ENCODE data around the gene PDE7B. TPM values are rescaled to one million over a fixed set of nuclear protein-coding genes. Genes with fewer than 3 reads are reported as not detected.
"Not testable (repeated sequence)": the region's sequence is repeated elsewhere in the genome, so short reads cannot be mapped to it uniquely, and the experiment has no call there.

Gene PDE7B
- total RNA-seq, 2 donors from 2014 or later = 9.0 to 11.2 TPM

DNA sequence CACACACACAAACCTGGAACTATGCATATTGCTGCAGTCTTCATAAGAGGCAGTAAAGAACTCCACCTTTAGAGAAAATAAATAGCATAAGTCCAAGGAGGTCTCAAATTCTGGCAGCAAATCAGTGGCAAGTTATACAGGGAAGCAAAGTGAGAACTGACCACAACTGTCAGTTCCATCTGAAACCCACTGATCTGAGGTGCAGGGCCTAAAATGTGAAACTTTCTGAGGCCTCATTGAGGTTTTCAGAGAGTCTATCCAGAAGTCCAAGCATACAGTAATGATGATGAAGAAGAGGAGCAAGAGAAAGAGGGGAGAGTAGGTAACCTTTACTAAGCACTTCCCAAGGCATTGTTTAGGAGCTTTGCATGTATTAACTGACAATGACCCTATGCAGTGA is 362.4 kb downstream of the PDE7B start:
- no peaks in the 10 kb centered on the region for H3K36me3 ChIP-seq
- TF ChIP-seq, protein P1, sequence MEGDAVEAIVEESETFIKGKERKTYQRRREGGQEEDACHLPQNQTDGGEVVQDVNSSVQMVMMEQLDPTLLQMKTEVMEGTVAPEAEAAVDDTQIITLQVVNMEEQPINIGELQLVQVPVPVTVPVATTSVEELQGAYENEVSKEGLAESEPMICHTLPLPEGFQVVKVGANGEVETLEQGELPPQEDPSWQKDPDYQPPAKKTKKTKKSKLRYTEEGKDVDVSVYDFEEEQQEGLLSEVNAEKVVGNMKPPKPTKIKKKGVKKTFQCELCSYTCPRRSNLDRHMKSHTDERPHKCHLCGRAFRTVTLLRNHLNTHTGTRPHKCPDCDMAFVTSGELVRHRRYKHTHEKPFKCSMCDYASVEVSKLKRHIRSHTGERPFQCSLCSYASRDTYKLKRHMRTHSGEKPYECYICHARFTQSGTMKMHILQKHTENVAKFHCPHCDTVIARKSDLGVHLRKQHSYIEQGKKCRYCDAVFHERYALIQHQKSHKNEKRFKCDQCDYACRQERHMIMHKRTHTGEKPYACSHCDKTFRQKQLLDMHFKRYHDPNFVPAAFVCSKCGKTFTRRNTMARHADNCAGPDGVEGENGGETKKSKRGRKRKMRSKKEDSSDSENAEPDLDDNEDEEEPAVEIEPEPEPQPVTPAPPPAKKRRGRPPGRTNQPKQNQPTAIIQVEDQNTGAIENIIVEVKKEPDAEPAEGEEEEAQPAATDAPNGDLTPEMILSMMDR (IDR thresholded peaks at IDR 0.05) = no peak
- H3K27ac ChIP-seq = no peak overlapping the region
- H3K9me3 ChIP-seq = no peaks in the 10 kb centered on the region
- H3K4me1 ChIP-seq = no peaks in the 10 kb centered on the region
- H3K27me3 ChIP-seq = no peaks in the 10 kb centered on the region
- no peak overlapping the region for H3K4me3 ChIP-seq
- DNase-seq (ENCODE audit: low spot score) = no peak

DNA sequence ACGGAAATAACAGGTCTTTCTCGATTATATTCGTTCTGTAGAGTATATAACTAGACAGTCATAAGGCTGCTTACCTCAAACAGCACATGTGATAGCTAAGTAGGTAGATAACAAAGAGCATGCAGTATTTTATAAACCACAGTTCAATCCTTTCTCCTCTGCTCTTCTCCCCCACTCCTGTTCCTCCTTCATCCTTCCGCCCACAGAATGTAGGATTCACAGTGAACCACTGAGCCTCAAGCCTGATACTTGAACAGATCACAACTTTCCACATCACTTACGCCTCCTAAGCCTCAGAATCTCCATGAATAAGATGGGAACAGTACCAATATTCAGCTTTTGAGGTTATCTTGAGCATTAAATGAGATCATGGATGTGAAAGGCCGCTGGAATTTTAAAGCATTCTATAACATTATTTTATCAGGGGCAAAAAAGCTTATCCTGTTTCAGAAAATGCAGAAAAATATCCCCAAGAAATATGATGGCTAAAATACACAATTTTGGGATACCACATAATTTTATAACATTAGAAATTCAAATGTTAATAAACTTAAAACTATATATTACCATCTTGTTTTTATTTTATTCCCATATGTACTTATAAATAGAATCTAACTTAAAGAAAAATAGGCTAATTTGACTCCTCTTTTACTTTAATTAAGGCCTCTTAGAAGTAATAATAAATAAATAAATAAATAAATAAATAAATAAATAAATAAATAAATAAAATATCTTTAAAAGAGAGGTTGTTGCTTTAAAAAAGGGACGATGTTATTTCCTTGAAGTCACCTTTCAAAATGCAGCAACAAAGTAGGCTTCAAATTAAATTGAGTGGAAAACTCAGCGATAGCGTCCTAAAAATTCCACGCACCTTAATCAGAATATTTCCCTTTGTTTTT is 365.3 kb downstream of the PDE7B start:
- Histone ChIP-seq H3K27me3 (no peaks in the 10 kb centered on the region), H3K4me1 (no peaks in the 10 kb centered on the region), H3K9me3 (peaks cover 0 to 10% of the 10 kb centered on the region in 2 donors), H3K4me3 (no peak overlapping the region), H3K27ac (no peak overlapping the region), H3K36me3 (no peaks in the 10 kb centered on the region)
- TF ChIP-seq, protein P1 (IDR thresholded peaks at IDR 0.05) = no peak
- no peak for DNase-seq (ENCODE audit: low spot score)

DNA sequence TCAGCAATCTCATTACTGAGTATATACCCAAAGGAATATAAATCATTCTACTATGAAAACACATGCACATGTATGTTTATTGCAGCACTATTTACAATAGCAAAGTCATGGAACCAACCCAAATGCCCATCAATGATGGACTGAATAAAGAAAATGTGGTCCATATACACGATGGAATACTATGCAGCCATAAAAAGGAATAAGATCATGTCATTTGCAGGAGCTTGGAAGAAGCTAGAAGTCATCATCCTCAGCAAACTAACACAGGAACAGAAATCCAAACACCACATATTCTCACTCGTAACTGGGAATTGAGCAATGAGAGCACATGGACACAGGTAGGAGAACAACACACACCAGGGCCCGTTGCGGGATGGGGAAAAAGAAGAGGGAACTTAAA is 373.5 kb downstream of the PDE7B start:
- H3K9me3 ChIP-seq; H3K27me3 ChIP-seq; DNase-seq (ENCODE audit: low spot score): not testable (repeated sequence)

DNA sequence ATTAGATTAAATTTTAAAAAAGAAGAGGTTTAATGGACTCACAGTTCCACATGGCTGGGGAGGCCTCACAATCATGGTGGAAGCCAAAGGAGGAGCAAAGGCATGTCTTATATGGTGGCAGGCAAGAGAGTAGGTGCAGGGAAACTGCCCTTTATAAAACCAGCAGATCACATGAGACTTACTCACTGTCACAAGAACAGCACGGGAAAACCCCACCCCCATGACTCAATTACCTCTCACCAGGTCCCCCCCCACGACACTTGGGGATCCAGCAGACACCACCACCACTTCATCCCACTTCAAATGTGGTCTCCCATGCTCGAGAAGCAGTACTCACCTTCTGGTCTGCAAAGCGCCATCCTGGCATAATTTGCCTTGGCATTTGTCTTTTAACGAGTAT is 374.0 kb downstream of the PDE7B start:
- H3K9me3 ChIP-seq = peaks cover 0 to under 1% of the 10 kb centered on the region in 2 donors
- H3K4me3 ChIP-seq = no peak overlapping the region
- no peak overlapping the region for H3K27ac ChIP-seq
- no peaks in the 10 kb centered on the region for H3K4me1 ChIP-seq
- no peaks in the 10 kb centered on the region for H3K27me3 ChIP-seq
- TF ChIP-seq, protein P1 (IDR thresholded peaks at IDR 0.05) = no peak
- no peak for DNase-seq (ENCODE audit: low spot score)
- H3K36me3 ChIP-seq = no peaks in the 10 kb centered on the region

More for the DNA sequence above, 373.5 kb downstream of the PDE7B start:
- not testable (repeated sequence) for H3K4me3 ChIP-seq, H3K4me1 ChIP-seq, H3K36me3 ChIP-seq, H3K27ac ChIP-seq

DNA sequence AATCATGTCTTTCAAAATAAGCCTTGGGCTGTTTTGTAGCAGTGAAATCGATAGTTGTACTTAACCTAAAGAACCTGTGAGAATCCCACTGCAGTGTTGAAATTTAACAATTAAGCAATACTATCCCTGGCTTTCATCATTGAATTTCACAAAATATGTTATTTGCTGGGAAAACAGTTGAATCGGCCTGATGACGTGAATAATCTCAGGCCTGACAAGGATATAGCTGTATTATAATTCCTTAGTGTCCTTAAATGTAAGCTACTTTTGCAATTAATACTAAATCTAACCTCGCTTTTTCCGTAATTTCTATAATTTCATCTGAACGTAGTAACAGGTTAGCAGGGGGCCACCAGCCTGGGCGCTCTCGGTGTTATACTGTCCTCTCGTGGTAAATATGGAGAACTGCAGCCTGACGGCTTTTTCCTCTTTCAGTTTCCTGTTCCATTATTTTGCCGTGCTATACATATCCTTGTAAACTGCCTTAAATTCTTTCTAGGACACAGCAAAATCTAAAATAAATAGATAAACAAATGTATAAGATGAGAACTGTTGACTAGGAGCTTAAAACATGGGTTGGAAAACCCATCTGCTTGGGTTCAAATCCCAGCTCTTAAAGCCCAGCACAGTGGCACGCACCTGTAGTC is 374.6 kb downstream of the PDE7B start:
- no peak overlapping the region for H3K27ac ChIP-seq
- H3K9me3 ChIP-seq = no peaks in the 10 kb centered on the region
- peak; percentile 71 for DNase-seq (ENCODE audit: low spot score)
- H3K36me3 ChIP-seq = no peaks in the 10 kb centered on the region
- TF ChIP-seq, protein P1 (IDR thresholded peaks at IDR 0.05) = peak; percentile 100
- no peaks in the 10 kb centered on the region for H3K4me1 ChIP-seq
- H3K4me3 ChIP-seq = peak overlapping the region in 1 of 2 donors; percentile 7
- no peaks in the 10 kb centered on the region for H3K27me3 ChIP-seq

DNA sequence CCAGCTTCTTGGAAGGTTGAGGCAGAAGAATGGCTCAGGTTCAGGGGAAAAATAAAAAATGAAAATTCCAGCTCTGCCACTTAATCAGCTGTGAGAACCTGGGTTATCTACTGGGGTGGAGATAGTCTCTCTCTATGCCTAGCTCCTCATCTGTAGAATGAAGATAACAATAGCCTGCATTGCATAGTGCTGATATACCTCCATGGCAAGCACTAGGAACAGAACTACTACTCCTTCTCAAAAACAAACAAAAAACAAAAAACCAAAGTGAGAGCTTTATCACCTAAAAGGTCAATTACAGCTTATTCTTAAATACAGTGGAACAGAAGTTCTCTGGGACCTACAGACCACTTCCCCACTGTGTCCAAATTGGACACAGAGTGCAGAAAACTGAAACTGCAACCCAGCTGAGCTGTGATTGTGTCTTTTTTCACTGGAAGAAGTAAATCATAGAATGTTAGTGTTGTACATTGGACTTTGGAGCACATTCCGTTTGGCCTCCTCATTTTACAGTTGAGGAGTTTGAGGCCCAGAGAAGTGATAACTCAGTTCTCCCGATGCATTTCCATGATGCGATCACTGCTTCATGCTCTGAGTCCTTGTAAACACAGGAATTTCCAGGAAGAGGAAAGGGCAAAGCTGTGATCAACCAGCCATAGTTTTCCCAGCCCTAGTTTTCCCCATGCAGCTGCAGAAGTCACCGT is 375.3 kb downstream of the PDE7B start:
- H3K4me3 ChIP-seq = peak overlapping the region in 1 of 2 donors; percentile 7
- DNase-seq (ENCODE audit: low spot score) = no peak
- no peaks in the 10 kb centered on the region for H3K27me3 ChIP-seq
- H3K4me1 ChIP-seq = no peaks in the 10 kb centered on the region
- TF ChIP-seq, protein P1 (IDR thresholded peaks at IDR 0.05) = no peak
- no peaks in the 10 kb centered on the region for H3K36me3 ChIP-seq
- H3K9me3 ChIP-seq = no peaks in the 10 kb centered on the region
- H3K27ac ChIP-seq = no peak overlapping the region

All from right atrium auricular region (tissue), 2 donors.